Peyer's patch (tissue), 4 donors: ENCODE results near the gene MICA. TPM values are rescaled to one million over a fixed set of nuclear protein-coding genes. Genes with fewer than 3 reads are reported as not detected.

Experiments
- DNase-seq, 3 donors: peaks; one replicate each; pipeline ENCODE4 v3.0.0-alpha.2; 2017 to 2019
- H3K27ac ChIP-seq, 4 donors: fragments of 200-600 bp; sonication (generic); one replicate each; pipeline ENCODE4 v1.5.1; 2016 to 2019
- H3K27me3 ChIP-seq, 2 donors: fragments of 200-600 bp; sonication (generic); one replicate each; pipeline ENCODE4 v1.5.1; 2019
- H3K36me3 ChIP-seq, 3 donors: fragments of 200-600 bp; sonication (generic); one replicate each; pipeline ENCODE4 v1.5.1; 2016 to 2019
- H3K4me1 ChIP-seq, 4 donors: fragments of 200-600 bp; sonication (generic); one replicate each; pipeline ENCODE4 v1.5.1; 2016 to 2019
- H3K4me3 ChIP-seq, 4 donors: fragments of 200-600 bp; sonication (generic); 1 replicate in 3 of 4; 2 replicates in 1 of 4; pipeline ENCODE4 v1.5.1; 2016 to 2019; ENCODE audit warnings: mild to moderate bottlenecking in 1 of 4
- H3K9me3 ChIP-seq, 4 donors: fragments of 200-600 bp; sonication (generic); one replicate each; pipeline ENCODE4 v1.5.1; 2016 to 2019; ENCODE audit warnings: mild to moderate bottlenecking in 1 of 4
- POLR2A ChIP-seq, 2 donors: fragments of 450-650 bp; IDR thresholded peaks; one replicate each; pipeline ENCODE4 v1.5.1; 2017; ENCODE audit warnings: antibody characterized with exemption in 2 of 2, mild to moderate bottlenecking in 2 of 2, moderate library complexity in 2 of 2
- total RNA-seq, 4 donors: library from RNA; depleted of rRNA; stranded (reverse); fragments of >200 nt; gene quantifications; one replicate each; pipeline ENCODE4 v1.1.0, GENCODE V29; 2016
- TF ChIP-seq, protein P1 (sequence below), 6 experiments: fragments of 450-650 bp in 4 of 6; fragments of 200-600 bp in 2 of 6; sonication (generic) in 1 of 6; IDR thresholded peaks; one replicate each; pipeline ENCODE4 v1.5.1; 2017 to 2019; ENCODE audit warnings: antibody characterized with exemption in 6 of 6, mild to moderate bottlenecking in 3 of 6, moderate library complexity in 1 of 6

MICA gene
- total RNA-seq, 4 donors from 2014 or later = 21.0 to 71.0 (median 29.1) TPM

DNA sequence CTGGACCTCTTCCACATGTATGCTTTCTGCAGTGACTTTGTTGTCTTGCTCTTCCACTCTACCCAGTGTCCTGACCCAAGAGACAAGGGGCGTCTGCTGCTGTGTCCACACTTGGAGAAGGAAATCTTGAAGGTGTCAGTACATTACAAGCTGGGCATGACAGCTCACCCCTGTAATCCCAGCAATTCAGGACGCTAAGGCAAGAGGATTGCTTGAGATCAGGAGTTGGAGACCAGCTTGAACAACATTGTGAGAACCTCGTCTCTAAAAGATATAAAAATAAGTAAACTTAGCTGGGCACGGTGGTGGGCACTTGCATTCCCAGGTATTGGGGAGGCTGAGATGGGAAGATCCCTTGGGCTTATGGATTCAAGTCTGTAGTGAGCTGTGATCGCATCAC lies 40.6 kb upstream of the MICA start:
- no peak for DNase-seq
- TF ChIP-seq, protein P1, sequence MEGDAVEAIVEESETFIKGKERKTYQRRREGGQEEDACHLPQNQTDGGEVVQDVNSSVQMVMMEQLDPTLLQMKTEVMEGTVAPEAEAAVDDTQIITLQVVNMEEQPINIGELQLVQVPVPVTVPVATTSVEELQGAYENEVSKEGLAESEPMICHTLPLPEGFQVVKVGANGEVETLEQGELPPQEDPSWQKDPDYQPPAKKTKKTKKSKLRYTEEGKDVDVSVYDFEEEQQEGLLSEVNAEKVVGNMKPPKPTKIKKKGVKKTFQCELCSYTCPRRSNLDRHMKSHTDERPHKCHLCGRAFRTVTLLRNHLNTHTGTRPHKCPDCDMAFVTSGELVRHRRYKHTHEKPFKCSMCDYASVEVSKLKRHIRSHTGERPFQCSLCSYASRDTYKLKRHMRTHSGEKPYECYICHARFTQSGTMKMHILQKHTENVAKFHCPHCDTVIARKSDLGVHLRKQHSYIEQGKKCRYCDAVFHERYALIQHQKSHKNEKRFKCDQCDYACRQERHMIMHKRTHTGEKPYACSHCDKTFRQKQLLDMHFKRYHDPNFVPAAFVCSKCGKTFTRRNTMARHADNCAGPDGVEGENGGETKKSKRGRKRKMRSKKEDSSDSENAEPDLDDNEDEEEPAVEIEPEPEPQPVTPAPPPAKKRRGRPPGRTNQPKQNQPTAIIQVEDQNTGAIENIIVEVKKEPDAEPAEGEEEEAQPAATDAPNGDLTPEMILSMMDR (IDR thresholded peaks at IDR 0.05) = no peak
- no peak for TF ChIP-seq POLR2A (IDR thresholded peaks at IDR 0.05)
- H3K27ac ChIP-seq = no peak overlapping the region
- no peaks in the 10 kb centered on the region for H3K36me3 ChIP-seq
- no peaks in the 10 kb centered on the region for H3K4me1 ChIP-seq
- no peak overlapping the region for H3K4me3 ChIP-seq
- no peaks in the 10 kb centered on the region for H3K27me3 ChIP-seq
- no peaks in the 10 kb centered on the region for H3K9me3 ChIP-seq

DNA sequence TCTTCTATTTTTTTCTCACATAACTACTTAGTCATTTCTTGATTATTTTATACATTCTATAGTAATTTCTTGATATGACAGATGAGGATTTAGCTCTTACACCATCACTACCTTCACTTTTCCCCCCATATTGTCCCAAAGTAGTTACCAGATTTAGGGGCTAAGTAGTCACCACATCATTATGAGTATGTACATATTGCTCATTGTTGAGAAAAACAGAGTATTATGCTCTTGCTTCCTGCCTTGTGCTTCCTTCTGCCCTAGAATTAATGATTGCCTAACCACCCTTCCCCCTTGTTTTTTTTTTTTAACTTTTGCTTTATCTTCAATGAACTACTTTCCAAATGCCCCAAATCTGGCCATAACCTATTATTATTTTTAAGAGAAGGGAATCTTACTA lies 39.6 kb upstream of the MICA start:
- Histone ChIP-seq H3K27ac (no peak overlapping the region), H3K4me1 (no peaks in the 10 kb centered on the region), H3K27me3 (no peaks in the 10 kb centered on the region), H3K36me3 (no peaks in the 10 kb centered on the region), H3K9me3 (no peaks in the 10 kb centered on the region), H3K4me3 (no peak overlapping the region)
- no peak for DNase-seq
- TF ChIP-seq, protein P1 (IDR thresholded peaks at IDR 0.05) = no peak
- TF ChIP-seq POLR2A (IDR thresholded peaks at IDR 0.05) = no peak

DNA sequence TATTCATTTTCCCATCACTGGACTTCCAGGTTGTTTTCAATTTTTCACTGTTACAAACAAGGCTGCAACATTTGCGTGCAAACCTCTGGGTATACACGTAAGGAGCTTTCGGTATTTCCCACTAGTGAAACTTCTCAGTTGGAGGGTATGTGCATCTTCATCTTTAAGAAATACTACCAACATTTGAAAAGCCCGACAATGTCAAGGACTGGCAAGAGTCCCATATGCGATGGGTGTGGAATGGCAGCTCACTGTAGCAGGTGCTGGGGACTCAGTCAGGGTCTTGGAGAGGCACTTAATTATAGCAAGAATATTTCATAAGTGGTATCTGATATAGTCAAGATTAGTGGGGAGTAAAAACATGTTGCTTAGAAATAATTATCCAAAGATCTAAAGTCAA lies 37.5 kb upstream of the MICA start:
- no peaks in the 10 kb centered on the region for H3K27me3 ChIP-seq
- H3K36me3 ChIP-seq = no peaks in the 10 kb centered on the region

DNA sequence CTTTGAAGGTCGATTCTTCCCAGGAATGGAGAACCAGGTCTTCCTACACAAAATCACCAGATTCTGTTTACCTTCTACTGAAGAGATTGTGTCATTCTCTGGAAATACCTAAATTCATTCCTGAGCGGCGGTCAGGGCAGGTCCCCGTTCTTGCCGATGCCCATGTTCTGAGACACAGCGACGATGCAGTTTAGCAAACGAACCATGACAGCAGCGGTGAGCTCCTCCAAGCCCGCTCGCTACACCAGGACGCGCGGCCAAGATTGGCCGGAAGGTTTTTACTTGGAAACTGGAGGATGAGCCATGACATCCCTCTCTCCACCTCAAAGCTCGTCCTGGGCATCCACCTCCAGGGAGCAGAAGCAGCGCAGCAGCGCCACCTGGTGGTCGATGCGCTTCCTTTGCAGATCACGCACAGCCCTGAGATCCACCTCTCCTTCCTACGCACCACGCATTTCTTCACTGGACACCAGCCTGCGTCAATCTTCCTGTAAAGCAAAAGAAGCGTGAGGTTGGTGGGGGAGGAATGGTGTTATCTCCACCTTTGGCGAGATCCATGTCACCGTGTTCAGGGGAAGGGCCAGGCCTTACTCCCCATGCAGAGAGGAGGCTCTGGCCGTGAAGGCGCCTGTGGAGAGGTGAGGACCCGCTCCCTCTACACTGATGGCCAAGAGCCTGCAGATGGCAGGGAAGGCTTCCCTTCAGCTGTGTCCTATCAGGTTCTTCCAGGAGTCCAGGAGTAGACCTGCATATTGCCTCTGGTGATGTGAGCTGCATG lies 36.5 kb upstream of the MICA start:
- H3K27me3 ChIP-seq = no peaks in the 10 kb centered on the region
- TF ChIP-seq, protein P1 (IDR thresholded peaks at IDR 0.05) = peak; percentile 87 to 97 (median 96)
- no peak for TF ChIP-seq POLR2A (IDR thresholded peaks at IDR 0.05)
- H3K27ac ChIP-seq = peak overlapping the region in 1 of 4 donors; percentile 38

More for the DNA sequence above, 37.5 kb upstream of the MICA start:
- Histone ChIP-seq H3K9me3 (no peaks in the 10 kb centered on the region), H3K4me3 (no peak overlapping the region), H3K27ac (no peak overlapping the region), H3K4me1 (no peaks in the 10 kb centered on the region)
- no peak for DNase-seq
- no peak for TF ChIP-seq POLR2A (IDR thresholded peaks at IDR 0.05)
- TF ChIP-seq, protein P1 (IDR thresholded peaks at IDR 0.05) = no peak

DNA sequence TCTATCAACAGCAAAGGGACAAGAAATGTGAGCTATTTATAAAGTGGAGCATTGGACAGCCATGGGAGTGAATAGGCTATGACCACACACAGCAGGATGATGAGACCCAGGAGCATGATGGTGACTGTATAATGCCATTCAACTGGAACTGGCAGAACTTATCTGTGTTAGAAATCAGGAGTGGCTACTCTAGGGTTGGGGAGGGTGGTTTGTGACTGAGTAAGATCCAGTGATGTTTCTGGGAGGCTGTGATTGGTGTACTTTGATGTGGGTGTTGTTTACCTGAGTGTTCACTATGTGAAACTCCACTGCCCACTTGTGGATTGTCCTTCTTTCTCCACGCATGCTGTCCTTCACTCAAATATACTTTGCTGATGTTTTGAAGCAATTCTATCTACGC lies 34.9 kb upstream of the MICA start:
- H3K9me3 ChIP-seq = peaks cover 0 to 4% (median 0%) of the 10 kb centered on the region in 4 donors
- TF ChIP-seq, protein P1 (IDR thresholded peaks at IDR 0.05) = no peak
- TF ChIP-seq POLR2A (IDR thresholded peaks at IDR 0.05) = no peak
- DNase-seq = no peak
- H3K4me3 ChIP-seq = no peak overlapping the region
- H3K4me1 ChIP-seq = no peaks in the 10 kb centered on the region
- H3K36me3 ChIP-seq = no peaks in the 10 kb centered on the region
- no peak overlapping the region for H3K27ac ChIP-seq
- no peaks in the 10 kb centered on the region for H3K27me3 ChIP-seq

More for the DNA sequence above, 36.5 kb upstream of the MICA start:
- H3K9me3 ChIP-seq = no peaks in the 10 kb centered on the region
- peak overlapping the region; percentile 22 to 48 (median 39) for H3K4me3 ChIP-seq
- peak; percentile 82 to 94 (median 94) for DNase-seq
- H3K36me3 ChIP-seq = no peaks in the 10 kb centered on the region
- H3K4me1 ChIP-seq = no peaks in the 10 kb centered on the region
